NB4 (cell line): ENCODE results near the gene HEXB.

Source experiments
- MAX ChIP-seq: IDR thresholded peaks from 2 replicates; pipeline ENCODE4 v1.6.1; 2011; ENCODE audit warnings: low read depth, low read length
- MYC ChIP-seq: IDR thresholded peaks from 2 replicates; pipeline ENCODE4 v1.6.1; 2011; ENCODE audit warnings: low read depth, low read length
- POLR2A ChIP-seq: IDR thresholded peaks from 2 replicates; pipeline ENCODE4 v1.6.1; 2011; ENCODE audit warnings: mild to moderate bottlenecking; ENCODE audit not compliant: insufficient read length; ENCODE audit errors: extremely low read depth
- TF ChIP-seq, protein P1 (sequence below): IDR thresholded peaks from one replicate; pipeline ENCODE4 v1.5.1; 2012; ENCODE audit warnings: low read depth, low read length

DNA sequence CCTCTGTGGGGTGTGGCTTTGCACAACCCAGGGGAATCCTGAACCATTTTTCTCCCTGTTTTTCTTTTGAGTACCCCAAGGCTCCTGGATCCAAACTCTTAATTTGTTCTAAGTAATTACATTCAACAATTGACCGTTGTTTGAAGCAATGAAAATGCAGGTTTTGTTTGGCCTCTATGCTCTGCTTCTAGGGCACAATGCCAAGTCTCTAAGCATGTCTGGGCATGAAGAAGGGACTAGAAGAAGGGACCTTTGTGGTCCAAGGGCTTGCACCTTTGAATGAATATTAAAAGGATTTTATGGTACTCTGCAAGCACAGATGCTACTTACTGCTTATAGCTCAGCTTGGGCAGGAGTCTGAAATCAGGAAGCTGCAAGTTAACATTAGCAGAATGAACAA, 37.9 kb upstream of the HEXB start:
- TF ChIP-seq, protein P1, sequence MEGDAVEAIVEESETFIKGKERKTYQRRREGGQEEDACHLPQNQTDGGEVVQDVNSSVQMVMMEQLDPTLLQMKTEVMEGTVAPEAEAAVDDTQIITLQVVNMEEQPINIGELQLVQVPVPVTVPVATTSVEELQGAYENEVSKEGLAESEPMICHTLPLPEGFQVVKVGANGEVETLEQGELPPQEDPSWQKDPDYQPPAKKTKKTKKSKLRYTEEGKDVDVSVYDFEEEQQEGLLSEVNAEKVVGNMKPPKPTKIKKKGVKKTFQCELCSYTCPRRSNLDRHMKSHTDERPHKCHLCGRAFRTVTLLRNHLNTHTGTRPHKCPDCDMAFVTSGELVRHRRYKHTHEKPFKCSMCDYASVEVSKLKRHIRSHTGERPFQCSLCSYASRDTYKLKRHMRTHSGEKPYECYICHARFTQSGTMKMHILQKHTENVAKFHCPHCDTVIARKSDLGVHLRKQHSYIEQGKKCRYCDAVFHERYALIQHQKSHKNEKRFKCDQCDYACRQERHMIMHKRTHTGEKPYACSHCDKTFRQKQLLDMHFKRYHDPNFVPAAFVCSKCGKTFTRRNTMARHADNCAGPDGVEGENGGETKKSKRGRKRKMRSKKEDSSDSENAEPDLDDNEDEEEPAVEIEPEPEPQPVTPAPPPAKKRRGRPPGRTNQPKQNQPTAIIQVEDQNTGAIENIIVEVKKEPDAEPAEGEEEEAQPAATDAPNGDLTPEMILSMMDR, result no peak
- no peak for TF ChIP-seq POLR2A
- no peak for TF ChIP-seq MYC
- no peak for TF ChIP-seq MAX
